ENCODE data around the gene HSF2BP. TPM values are rescaled to one million over a fixed set of nuclear protein-coding genes. Genes with fewer than 3 reads are reported as not detected.

The HSF2BP gene
- polyA plus RNA-seq, 1 donor from 2014 or later: 0.89 TPM

GRCh38 chr21:43611598-43612369 lies 47.5 kb downstream of the HSF2BP start:
- H2AFZ ChIP-seq (ENCODE audit: low read depth, low read length): no peak overlapping the region

DNA sequence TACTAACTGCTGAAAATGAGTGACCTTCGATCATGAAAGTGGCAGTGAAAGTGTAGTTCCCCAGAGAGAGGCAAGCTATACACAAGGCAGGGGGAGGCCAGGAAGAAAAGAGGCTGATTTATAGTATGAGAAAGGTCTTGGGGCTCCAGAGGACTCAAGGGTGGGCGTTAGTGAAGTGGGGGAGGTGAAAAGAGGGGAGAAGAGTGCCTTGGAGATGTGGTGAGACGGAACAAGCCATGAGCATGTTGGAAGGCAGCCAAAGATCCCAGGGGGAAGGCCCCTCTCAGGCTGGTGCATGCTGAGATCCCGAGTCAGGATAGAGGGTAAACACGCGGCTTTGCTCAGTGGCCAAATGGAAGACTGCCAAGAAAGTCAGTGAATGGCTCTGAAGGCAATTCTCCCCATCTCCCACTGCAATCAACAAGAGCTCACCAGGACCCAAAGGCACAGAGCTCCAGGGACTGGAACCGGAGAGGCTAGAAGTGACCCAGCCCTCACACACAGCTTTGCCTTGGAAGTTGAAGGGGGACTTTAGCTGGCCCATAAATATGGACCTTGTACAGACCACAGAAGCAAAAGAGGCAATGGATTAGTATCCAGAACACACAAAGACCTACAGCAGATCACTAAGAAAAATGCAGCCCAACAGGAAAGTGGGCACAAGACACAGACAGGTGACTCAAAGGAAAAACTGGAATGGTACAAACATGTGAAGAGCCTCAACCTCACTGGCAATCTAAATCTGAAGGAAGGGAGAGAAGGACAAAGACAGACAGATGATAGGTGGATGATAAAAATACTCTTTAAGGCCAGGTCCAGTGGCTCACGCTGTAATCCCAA lies 49.6 kb downstream of the HSF2BP start:
- Histone ChIP-seq H3K4me3 (ENCODE audit: low read length) (no peak overlapping the region), H3K27me3 (ENCODE audit: insufficient read depth, low read depth, low read length) (no peaks in the 10 kb centered on the region), H3K4me2 (ENCODE audit: low read length) (no peak overlapping the region), H2AFZ (ENCODE audit: low read depth, low read length) (no peak overlapping the region), H3K9me2 (ENCODE audit: insufficient read depth, low read length) (no peaks in the 10 kb centered on the region), H3K9ac (ENCODE audit: low read length) (no peak overlapping the region), H3K79me2 (replicated peaks; ENCODE audit: insufficient read depth, low read length) (no peaks in the 10 kb centered on the region), H3F3A (ENCODE audit: insufficient read depth, low read length, poor library complexity, severe bottlenecking) (no peaks in the 10 kb centered on the region), H3K9me3 (ENCODE audit: low read length) (no peaks in the 10 kb centered on the region), H4K20me1 (ENCODE audit: insufficient read depth) (no peaks in the 10 kb centered on the region), H3K36me3 (ENCODE audit: insufficient read depth, low read length) (no peaks in the 10 kb centered on the region), H3K27ac (ENCODE audit: low read length) (no peak overlapping the region)
- TF ChIP-seq EP300 (conservative IDR thresholded peaks at IDR 0.05; ENCODE audit: poor library complexity, severe bottlenecking): no peak
- TF ChIP-seq, protein P1, sequence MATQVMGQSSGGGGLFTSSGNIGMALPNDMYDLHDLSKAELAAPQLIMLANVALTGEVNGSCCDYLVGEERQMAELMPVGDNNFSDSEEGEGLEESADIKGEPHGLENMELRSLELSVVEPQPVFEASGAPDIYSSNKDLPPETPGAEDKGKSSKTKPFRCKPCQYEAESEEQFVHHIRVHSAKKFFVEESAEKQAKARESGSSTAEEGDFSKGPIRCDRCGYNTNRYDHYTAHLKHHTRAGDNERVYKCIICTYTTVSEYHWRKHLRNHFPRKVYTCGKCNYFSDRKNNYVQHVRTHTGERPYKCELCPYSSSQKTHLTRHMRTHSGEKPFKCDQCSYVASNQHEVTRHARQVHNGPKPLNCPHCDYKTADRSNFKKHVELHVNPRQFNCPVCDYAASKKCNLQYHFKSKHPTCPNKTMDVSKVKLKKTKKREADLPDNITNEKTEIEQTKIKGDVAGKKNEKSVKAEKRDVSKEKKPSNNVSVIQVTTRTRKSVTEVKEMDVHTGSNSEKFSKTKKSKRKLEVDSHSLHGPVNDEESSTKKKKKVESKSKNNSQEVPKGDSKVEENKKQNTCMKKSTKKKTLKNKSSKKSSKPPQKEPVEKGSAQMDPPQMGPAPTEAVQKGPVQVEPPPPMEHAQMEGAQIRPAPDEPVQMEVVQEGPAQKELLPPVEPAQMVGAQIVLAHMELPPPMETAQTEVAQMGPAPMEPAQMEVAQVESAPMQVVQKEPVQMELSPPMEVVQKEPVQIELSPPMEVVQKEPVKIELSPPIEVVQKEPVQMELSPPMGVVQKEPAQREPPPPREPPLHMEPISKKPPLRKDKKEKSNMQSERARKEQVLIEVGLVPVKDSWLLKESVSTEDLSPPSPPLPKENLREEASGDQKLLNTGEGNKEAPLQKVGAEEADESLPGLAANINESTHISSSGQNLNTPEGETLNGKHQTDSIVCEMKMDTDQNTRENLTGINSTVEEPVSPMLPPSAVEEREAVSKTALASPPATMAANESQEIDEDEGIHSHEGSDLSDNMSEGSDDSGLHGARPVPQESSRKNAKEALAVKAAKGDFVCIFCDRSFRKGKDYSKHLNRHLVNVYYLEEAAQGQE (IDR thresholded peaks at IDR 0.05; ENCODE audit: borderline replicate concordance): no peak
- no peak for TF ChIP-seq TAF1 (IDR thresholded peaks at IDR 0.05; ENCODE audit: low read depth)
- TF ChIP-seq RAD21 (conservative IDR thresholded peaks at IDR 0.05): no peak
- no peak for TF ChIP-seq POLR2AphosphoS5 (IDR thresholded peaks at IDR 0.05)
- no peak for TF ChIP-seq SMC3 (conservative IDR thresholded peaks at IDR 0.05; ENCODE audit: poor library complexity)
- no peak for TF ChIP-seq CTCF (IDR thresholded peaks at IDR 0.05; ENCODE audit: poor library complexity, severe bottlenecking)
- no peak for TF ChIP-seq EZH2 (IDR thresholded peaks at IDR 0.05; ENCODE audit: borderline replicate concordance, insufficient read depth, low read length, poor library complexity, severe bottlenecking)
- no peak for TF ChIP-seq MXI1 (conservative IDR thresholded peaks at IDR 0.05; ENCODE audit: poor library complexity, severe bottlenecking)

More at GRCh38 chr21:43611598-43612369, 47.5 kb downstream of the HSF2BP start:
- Histone ChIP-seq H3K79me2 (replicated peaks; ENCODE audit: insufficient read depth, low read length) (no peaks in the 10 kb centered on the region), H3K4me2 (ENCODE audit: low read length) (no peak overlapping the region), H3K9me2 (ENCODE audit: insufficient read depth, low read length) (no peaks in the 10 kb centered on the region), H3K27me3 (ENCODE audit: insufficient read depth, low read depth, low read length) (no peaks in the 10 kb centered on the region), H4K20me1 (ENCODE audit: insufficient read depth) (no peaks in the 10 kb centered on the region), H3K9ac (ENCODE audit: low read length) (no peak overlapping the region), H3K27ac (ENCODE audit: low read length) (no peak overlapping the region), H3K9me3 (ENCODE audit: low read length) (no peaks in the 10 kb centered on the region), H3K36me3 (ENCODE audit: insufficient read depth, low read length) (no peaks in the 10 kb centered on the region), H3K4me3 (ENCODE audit: low read length) (no peak overlapping the region), H3F3A (ENCODE audit: insufficient read depth, low read length, poor library complexity, severe bottlenecking) (no peaks in the 10 kb centered on the region)
- TF ChIP-seq EZH2 (IDR thresholded peaks at IDR 0.05; ENCODE audit: borderline replicate concordance, insufficient read depth, low read length, poor library complexity, severe bottlenecking) (no peak), SMC3 (conservative IDR thresholded peaks at IDR 0.05; ENCODE audit: poor library complexity) (peak; percentile 17), TAF1 (IDR thresholded peaks at IDR 0.05; ENCODE audit: low read depth) (no peak), CTCF (IDR thresholded peaks at IDR 0.05; ENCODE audit: poor library complexity, severe bottlenecking) (peak; percentile 35)
